Panc1 (cell line): ENCODE data around the gene PSMA7. TPM values are rescaled to one million over a fixed set of nuclear protein-coding genes. Genes with fewer than 3 reads are reported as not detected.
A peak's percentile ranks its signal among the peaks of the same experiment; 100 is the strongest.

ENCODE experiments used
- ATAC-seq: fragments of 200-7000 bp; cut with Tn5 transposase; 2 replicates; pipeline ENCODE4 v1.9.1; 2020; ENCODE audit warnings: mild to moderate bottlenecking, moderate library complexity
- BruUV-seq: library from RNA; stranded (reverse); fragments of 400-500 nt; replicated peaks from 2 replicates; lab custom pipeline; 2021; lab: Mats Ljungman, UMichigan
- CTCF ChIA-PET: fragments of 300-600 bp; sonication (Branson Sonifier 250); formaldehyde crosslinking; loops from one replicate; lab custom pipeline; 2022; ENCODE audit warnings: antibody characterized with exemption; lab: Charles Lee
- POLR2A ChIA-PET: fragments of 300-600 bp; sonication (Branson Sonifier 250); formaldehyde crosslinking; loops from one replicate; lab custom pipeline; 2022; ENCODE audit warnings: antibody characterized with exemption; lab: Charles Lee
- DNase-seq: peaks from one replicate; pipeline ENCODE4 v3.0.0-alpha.2; 2010; ENCODE audit warnings: low read depth, low spot score
- H3K27ac ChIP-seq: 2 replicates; pipeline ENCODE4 v1.5.1; 2011; ENCODE audit warnings: mild to moderate bottlenecking, low read length, inconsistent platforms
- H3K27me3 ChIP-seq: fragments of 200-500 bp; sonication (Bioruptor generic); 2 replicates; pipeline ENCODE4 v1.6.0; 2014; ENCODE audit warnings: low read length, inconsistent platforms; ENCODE audit not compliant: control insufficient read depth, insufficient read depth
- H3K36me3 ChIP-seq: fragments of 200-500 bp; sonication (Bioruptor generic); 2 replicates; pipeline ENCODE4 v1.5.1; 2014; ENCODE audit warnings: inconsistent platforms, mild to moderate bottlenecking, low read length, moderate library complexity; ENCODE audit not compliant: control insufficient read depth, insufficient read depth
- H3K4me1 ChIP-seq: 2 replicates; pipeline ENCODE4 v1.5.1; 2011; ENCODE audit warnings: inconsistent platforms, mild to moderate bottlenecking, low read length, moderate library complexity; ENCODE audit not compliant: control insufficient read depth, insufficient read depth
- H3K4me3 ChIP-seq, 2 experiments: 2 replicates each; pipeline ENCODE4 v1.5.1; 2011 to 2012; ENCODE audit warnings: low read depth in 2 of 2, low read length in 2 of 2, mild to moderate bottlenecking in 2 of 2, inconsistent platforms in 1 of 2, moderate library complexity in 1 of 2
- H3K9me3 ChIP-seq: fragments of 200-500 bp; sonication (Bioruptor generic); 2 replicates; pipeline ENCODE4 v1.5.1; 2014; ENCODE audit warnings: low read depth, mild to moderate bottlenecking, inconsistent platforms, low read length, moderate library complexity; ENCODE audit not compliant: control insufficient read depth, insufficient read depth
- POLR2AphosphoS5 ChIP-seq: IDR thresholded peaks from 2 replicates; pipeline ENCODE4 v1.6.1; 2012; ENCODE audit warnings: mild to moderate bottlenecking, low read depth, low read length, moderate library complexity
- SIN3A ChIP-seq: IDR thresholded peaks from 2 replicates; pipeline ENCODE4 v1.6.1; 2012; ENCODE audit warnings: low read depth, mild to moderate bottlenecking, low read length, moderate library complexity, borderline replicate concordance; ENCODE audit not compliant: insufficient read depth
- in situ Hi-C: cut with HindIII; loops from 2 replicates; pipeline ENCODE4 v1.10.0; 2016; ENCODE audit warnings: low sequenced_read_pairs, low pct_unique_long_range_greater_than_20kb
- intact Hi-C: fragments of 100-400 bp; cut with micrococcal nuclease; formaldehyde crosslinking; loops from one replicate; pipeline ENCODE4 v1.10.0; 2022; ENCODE audit not compliant: unreplicated experiment
- total RNA-seq: library from RNA; stranded (reverse); gene quantifications from one replicate; pipeline ENCODE4 v1.2.1, GENCODE V29; 2021; ENCODE audit not compliant: unreplicated experiment
- TF ChIP-seq, protein P1 (sequence below), 2 experiments: IDR thresholded peaks; 2 replicates each; pipeline ENCODE4 v1.6.1; 2011 to 2012; ENCODE audit warnings: low read depth in 2 of 2, control low read depth in 1 of 2, low read length in 1 of 2, mild to moderate bottlenecking in 1 of 2, moderate library complexity in 1 of 2; ENCODE audit not compliant: insufficient read depth in 1 of 2

The PSMA7 gene
- total RNA-seq, 1 experiment from 2014 or later = 402 TPM

DNA sequence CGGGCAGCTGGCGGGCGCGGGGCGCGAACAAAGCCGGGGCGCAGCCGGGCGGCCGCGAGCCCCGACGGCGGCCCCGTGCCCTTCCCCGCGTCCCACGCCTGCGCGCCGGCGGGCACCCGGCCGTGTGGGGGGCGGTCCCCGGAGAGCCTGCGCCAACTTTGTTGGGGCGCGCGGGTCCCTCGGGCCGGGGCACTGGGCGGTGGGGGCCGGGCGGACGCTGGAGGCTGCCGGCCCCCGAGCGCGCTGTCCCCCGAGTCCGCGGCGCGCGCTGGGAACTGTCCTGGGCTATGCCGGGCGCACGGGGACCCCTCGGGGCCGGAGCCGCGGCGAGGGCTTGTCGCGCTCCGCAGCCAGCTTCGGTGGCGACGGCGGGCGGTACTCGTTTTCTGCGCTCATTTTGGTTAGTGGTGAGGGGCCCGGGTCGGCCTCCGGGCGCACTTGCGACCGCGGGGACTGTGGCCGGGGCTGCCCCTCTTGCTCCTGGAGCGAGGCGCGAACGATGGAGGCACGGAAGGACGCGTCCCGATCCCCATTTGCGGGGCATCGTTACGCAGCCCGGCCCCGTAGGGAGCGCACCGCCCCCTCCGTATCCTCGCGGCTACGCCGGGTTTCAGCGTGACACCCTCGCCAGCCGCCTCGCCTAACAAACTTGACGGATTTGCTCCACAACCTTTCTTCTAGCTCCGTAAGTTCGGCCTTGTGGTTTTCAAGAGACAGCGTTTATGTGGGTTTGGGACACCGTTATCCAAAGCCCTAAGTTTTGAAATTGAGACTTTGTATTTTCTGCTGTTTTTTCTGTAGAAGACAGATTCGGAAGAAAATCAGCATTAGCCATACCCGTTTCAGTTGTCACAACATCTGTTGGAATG is 997 bp upstream of the PSMA7 start:
- DNase-seq = no peak
- peaks cover 13% of the 10 kb centered on the region for H3K36me3 ChIP-seq
- H3K4me3 ChIP-seq = peak overlapping the region; percentile 61 to 64
- peaks cover 29% of the 10 kb centered on the region for H3K4me1 ChIP-seq
- POLR2A ChIA-PET = no interaction called here
- intact Hi-C loops (no loop called here), in situ Hi-C loops (no loop called here)
- H3K9me3 ChIP-seq = no peaks in the 10 kb centered on the region
- peak; percentile 56 for ATAC-seq
- TF ChIP-seq POLR2AphosphoS5 = no peak
- TF ChIP-seq SIN3A = 0 out of 2 replicates have a peak, but pooled peaks have one; percentile 10
- CTCF ChIA-PET = interaction anchor here (0.7 kb wide), 1 partner anchor 78 kb away, joined by 3 read pairs; no protein-coding TSS in a partner anchor
- peak overlapping the region; percentile 76 for H3K27ac ChIP-seq
- H3K27me3 ChIP-seq = no peaks in the 10 kb centered on the region
- no TSS peak for BruUV-seq

DNA sequence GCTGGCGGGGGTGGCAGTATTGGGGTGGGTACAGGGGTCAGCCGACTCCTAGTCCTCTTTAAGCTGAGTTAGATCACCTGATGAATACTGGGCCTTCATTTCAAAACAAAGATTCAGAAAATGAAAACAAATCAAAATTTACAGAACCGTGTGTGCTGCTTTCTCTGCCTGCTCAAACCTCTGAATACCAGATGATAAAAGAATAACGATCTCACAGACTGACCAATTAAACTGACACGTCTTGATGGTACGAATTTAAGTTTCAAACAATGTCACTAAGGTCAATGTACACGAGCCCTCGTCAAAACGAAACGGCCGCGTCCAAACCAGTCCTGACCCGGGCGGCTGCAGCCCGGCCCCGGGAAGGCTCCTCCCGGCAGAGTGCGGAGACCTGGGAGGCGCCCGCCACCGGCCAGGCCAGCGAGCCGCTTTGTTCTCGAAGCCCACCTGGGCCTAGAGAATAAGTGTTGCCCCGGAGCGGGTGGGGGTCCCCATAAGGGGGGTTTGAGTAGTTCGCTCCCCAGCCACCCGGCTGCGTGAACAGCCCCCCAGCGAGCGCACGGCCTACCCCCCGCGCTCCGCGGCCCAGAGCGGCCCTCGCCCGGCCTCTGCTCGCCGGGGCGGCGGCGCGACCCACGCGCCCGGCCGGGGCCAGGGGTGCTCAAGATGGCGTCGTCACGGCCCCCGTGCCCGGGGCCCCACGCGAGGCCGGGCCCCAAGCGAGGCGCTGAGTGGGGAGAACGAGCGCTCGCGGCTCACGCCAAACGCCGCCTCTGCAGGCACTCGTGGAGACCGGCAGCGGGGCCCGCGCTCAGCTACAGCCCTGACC is 728 bp downstream of the PSMA7 start:
- peak overlapping the region; percentile 88 for H3K27ac ChIP-seq
- DNase-seq (no peak), ATAC-seq (peak; percentile 20)
- ChIA-PET POLR2A (no interaction called here), CTCF (interaction anchor here (0.9 kb wide), 1 partner anchor 132 kb away, joined by 3 read pairs; no protein-coding TSS in a partner anchor)
- intact Hi-C loops = no loop called here
- H3K36me3 ChIP-seq = peaks cover 25% of the 10 kb centered on the region
- 0 out of 2 replicates have a peak, but pooled peaks have one; percentile 40 for TF ChIP-seq SIN3A
- no peak for TF ChIP-seq POLR2AphosphoS5
- TF ChIP-seq, protein P1, sequence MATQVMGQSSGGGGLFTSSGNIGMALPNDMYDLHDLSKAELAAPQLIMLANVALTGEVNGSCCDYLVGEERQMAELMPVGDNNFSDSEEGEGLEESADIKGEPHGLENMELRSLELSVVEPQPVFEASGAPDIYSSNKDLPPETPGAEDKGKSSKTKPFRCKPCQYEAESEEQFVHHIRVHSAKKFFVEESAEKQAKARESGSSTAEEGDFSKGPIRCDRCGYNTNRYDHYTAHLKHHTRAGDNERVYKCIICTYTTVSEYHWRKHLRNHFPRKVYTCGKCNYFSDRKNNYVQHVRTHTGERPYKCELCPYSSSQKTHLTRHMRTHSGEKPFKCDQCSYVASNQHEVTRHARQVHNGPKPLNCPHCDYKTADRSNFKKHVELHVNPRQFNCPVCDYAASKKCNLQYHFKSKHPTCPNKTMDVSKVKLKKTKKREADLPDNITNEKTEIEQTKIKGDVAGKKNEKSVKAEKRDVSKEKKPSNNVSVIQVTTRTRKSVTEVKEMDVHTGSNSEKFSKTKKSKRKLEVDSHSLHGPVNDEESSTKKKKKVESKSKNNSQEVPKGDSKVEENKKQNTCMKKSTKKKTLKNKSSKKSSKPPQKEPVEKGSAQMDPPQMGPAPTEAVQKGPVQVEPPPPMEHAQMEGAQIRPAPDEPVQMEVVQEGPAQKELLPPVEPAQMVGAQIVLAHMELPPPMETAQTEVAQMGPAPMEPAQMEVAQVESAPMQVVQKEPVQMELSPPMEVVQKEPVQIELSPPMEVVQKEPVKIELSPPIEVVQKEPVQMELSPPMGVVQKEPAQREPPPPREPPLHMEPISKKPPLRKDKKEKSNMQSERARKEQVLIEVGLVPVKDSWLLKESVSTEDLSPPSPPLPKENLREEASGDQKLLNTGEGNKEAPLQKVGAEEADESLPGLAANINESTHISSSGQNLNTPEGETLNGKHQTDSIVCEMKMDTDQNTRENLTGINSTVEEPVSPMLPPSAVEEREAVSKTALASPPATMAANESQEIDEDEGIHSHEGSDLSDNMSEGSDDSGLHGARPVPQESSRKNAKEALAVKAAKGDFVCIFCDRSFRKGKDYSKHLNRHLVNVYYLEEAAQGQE (IDR thresholded peaks at IDR 0.05; ENCODE audit: insufficient read depth in 1 of 2, low read depth in 2 of 2, low read length in 1 of 2) = no peak
- no TSS peak for BruUV-seq
- in situ Hi-C loops = no loop called here
- peaks cover 22% of the 10 kb centered on the region for H3K4me1 ChIP-seq
- no peaks in the 10 kb centered on the region for H3K9me3 ChIP-seq
- H3K27me3 ChIP-seq = no peaks in the 10 kb centered on the region
- H3K4me3 ChIP-seq = peak overlapping the region; percentile 64 to 84
